WTC11 (cell line): ENCODE results near the gene SEMA4D.

Source experiments
- NR3C1 ChIP-seq: sonication (generic); formaldehyde crosslinking; conservative IDR thresholded peaks from 2 replicates; pipeline ENCODE4 v1.8.1; 2023; ENCODE audit warnings: low read depth, mild to moderate bottlenecking, missing genetic modification reagents
- TF ChIP-seq, protein P1 (sequence below): fragments of 200-600 bp; IDR thresholded peaks from 2 replicates; pipeline ENCODE4 v1.8.0; 2022; ENCODE audit warnings: antibody characterized with exemption
- TF ChIP-seq, protein P2 (sequence below): sonication (generic); formaldehyde crosslinking; conservative IDR thresholded peaks from 2 replicates; pipeline ENCODE4 v1.8.1; 2022; ENCODE audit warnings: mild to moderate bottlenecking, missing genetic modification reagents
- TF ChIP-seq, protein P3 (sequence below): sonication (generic); formaldehyde crosslinking; IDR thresholded peaks from 2 replicates; pipeline ENCODE4 v1.8.0; 2022; ENCODE audit warnings: mild to moderate bottlenecking, missing genetic modification reagents
- TF ChIP-seq, protein P4 (sequence below): sonication (generic); formaldehyde crosslinking; IDR thresholded peaks from 2 replicates; pipeline ENCODE4 v1.8.0; 2022; ENCODE audit warnings: mild to moderate bottlenecking, missing genetic modification reagents

DNA sequence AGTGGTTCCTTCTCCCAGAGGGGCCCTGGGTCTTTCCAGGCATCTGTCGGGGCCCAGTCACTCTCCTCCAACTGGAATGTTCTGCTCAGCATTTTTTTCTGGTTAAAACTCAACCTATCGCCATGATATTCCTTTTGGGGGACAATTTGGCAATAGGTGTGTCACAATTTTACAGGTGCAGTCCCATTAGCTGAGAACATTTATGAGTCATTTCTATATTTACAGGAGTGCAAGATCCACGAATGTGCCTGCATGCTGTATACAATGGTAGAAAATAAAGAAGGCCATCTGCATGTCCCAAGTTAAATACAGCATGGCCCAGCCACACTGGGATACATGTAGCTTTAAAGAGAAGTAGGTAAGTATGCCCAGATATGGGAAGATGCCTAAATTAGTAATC lies 28.8 kb upstream of the SEMA4D start:
- TF ChIP-seq, protein P1, sequence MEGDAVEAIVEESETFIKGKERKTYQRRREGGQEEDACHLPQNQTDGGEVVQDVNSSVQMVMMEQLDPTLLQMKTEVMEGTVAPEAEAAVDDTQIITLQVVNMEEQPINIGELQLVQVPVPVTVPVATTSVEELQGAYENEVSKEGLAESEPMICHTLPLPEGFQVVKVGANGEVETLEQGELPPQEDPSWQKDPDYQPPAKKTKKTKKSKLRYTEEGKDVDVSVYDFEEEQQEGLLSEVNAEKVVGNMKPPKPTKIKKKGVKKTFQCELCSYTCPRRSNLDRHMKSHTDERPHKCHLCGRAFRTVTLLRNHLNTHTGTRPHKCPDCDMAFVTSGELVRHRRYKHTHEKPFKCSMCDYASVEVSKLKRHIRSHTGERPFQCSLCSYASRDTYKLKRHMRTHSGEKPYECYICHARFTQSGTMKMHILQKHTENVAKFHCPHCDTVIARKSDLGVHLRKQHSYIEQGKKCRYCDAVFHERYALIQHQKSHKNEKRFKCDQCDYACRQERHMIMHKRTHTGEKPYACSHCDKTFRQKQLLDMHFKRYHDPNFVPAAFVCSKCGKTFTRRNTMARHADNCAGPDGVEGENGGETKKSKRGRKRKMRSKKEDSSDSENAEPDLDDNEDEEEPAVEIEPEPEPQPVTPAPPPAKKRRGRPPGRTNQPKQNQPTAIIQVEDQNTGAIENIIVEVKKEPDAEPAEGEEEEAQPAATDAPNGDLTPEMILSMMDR: no peak
- TF ChIP-seq, protein P2, sequence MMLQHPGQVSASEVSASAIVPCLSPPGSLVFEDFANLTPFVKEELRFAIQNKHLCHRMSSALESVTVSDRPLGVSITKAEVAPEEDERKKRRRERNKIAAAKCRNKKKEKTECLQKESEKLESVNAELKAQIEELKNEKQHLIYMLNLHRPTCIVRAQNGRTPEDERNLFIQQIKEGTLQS: no peak
- TF ChIP-seq, protein P3, sequence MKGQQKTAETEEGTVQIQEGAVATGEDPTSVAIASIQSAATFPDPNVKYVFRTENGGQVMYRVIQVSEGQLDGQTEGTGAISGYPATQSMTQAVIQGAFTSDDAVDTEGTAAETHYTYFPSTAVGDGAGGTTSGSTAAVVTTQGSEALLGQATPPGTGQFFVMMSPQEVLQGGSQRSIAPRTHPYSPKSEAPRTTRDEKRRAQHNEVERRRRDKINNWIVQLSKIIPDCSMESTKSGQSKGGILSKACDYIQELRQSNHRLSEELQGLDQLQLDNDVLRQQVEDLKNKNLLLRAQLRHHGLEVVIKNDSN (CRISPR knock-in tag): no peak
- no peak for TF ChIP-seq NR3C1 (CRISPR knock-in tag)
- TF ChIP-seq, protein P4, sequence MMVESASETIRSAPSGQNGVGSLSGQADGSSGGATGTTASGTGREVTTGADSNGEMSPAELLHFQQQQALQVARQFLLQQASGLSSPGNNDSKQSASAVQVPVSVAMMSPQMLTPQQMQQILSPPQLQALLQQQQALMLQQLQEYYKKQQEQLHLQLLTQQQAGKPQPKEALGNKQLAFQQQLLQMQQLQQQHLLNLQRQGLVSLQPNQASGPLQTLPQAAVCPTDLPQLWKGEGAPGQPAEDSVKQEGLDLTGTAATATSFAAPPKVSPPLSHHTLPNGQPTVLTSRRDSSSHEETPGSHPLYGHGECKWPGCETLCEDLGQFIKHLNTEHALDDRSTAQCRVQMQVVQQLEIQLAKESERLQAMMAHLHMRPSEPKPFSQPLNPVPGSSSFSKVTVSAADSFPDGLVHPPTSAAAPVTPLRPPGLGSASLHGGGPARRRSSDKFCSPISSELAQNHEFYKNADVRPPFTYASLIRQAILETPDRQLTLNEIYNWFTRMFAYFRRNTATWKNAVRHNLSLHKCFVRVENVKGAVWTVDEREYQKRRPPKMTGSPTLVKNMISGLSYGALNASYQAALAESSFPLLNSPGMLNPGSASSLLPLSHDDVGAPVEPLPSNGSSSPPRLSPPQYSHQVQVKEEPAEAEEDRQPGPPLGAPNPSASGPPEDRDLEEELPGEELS (CRISPR knock-in tag): no peak
